Measurements from ENCODE around the gene NKX2-1. TPM values are rescaled to one million over a fixed set of nuclear protein-coding genes. Genes with fewer than 3 reads are reported as not detected.

The NKX2-1 gene
- total RNA-seq, 2 experiments from 2014 or later, result not detected

GRCh38 chr14:36518031-36518585, 1.9 kb downstream of the NKX2-1 start:
- no peaks in the 10 kb centered on the region for H3K36me3 Mint-ChIP-seq (ENCODE audit: low read depth)
- H3K9me3 Mint-ChIP-seq, result no peaks in the 10 kb centered on the region
- ATAC-seq (ENCODE audit: poor library complexity), result no peak
- Histone ChIP-seq H3K9me3 (ENCODE audit: control insufficient read depth in 1 of 2, insufficient read depth in 1 of 2, low read length in 2 of 2) (peaks cover 0 to 59% of the 10 kb centered on the region in 2 experiments), H3K4me3 (ENCODE audit: low read length) (no peak overlapping the region), H3K27me3 (ENCODE audit: control insufficient read depth in 1 of 2, insufficient read depth in 2 of 2, low read length in 2 of 2) (peaks cover 64 to 87% of the 10 kb centered on the region in 2 experiments), H3K4me1 (ENCODE audit: insufficient read depth, low read length) (peaks cover 22% of the 10 kb centered on the region), H3K27ac (ENCODE audit: low read depth in 1 of 2, low read length in 2 of 2) (no peak overlapping the region), H3K36me3 (ENCODE audit: insufficient read depth, low read length) (no peaks in the 10 kb centered on the region)
- no peak for TF ChIP-seq CTCF (IDR thresholded peaks at IDR 0.05)
- intact Hi-C loops (cut with DNase I, micrococcal nuclease), result no loop called here
- no peak overlapping the region for H3K4me3 Mint-ChIP-seq
- peaks cover 68% of the 10 kb centered on the region for H3K27me3 Mint-ChIP-seq
- ChIA-PET POLR2A (no interaction called here), CTCF (no interaction called here)
- no peak overlapping the region for H3K27ac Mint-ChIP-seq
- peaks cover 13% of the 10 kb centered on the region for H3K4me1 Mint-ChIP-seq (ENCODE audit: low read depth)
- no peak for DNase-seq

DNA sequence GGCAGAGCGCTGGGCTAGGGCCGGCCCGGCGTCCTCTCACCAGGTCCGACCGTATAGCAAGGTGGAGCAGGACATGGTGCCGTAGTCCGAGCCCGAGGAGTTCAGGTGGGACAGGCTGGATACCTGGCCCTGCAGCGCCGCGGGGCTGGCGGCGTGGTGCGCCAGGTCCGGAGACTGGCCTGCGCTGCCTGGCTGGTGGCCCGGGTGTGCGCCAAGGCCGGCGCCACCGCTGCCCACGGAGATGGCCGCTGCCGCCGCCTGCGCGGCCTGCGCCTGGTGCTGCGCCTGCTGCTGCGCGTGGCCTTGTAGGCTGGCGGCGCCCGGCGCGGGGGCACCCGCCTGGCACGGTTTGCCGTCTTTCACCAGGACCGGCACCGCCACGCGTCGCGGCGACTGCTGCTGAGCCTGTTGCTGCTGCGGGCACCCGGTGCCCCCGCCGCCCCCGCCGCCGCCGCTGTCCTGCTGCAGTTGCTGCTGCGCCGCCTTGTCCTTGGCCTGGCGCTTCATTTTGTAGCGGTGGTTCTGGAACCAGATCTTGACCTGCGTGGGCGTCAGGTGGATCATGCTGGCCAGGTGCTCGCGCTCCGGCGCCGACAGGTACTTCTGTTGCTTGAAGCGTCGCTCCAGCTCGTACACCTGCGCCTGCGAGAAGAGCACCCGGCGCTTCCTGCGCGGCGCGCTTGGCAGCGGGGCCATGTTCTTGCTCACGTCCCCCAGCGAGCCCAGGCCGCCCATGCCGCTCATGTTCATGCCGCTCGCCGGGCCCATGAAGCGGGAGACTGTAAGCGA, 2.6 kb downstream of the NKX2-1 start:
- Histone ChIP-seq H3K36me3 (ENCODE audit: insufficient read depth, low read length) (no peaks in the 10 kb centered on the region), H3K4me3 (ENCODE audit: low read length) (no peak overlapping the region), H3K9me3 (ENCODE audit: control insufficient read depth in 1 of 2, insufficient read depth in 1 of 2, low read length in 2 of 2) (peaks cover 0 to 55% of the 10 kb centered on the region in 2 experiments), H3K27me3 (ENCODE audit: control insufficient read depth in 1 of 2, insufficient read depth in 2 of 2, low read length in 2 of 2) (peaks cover 63 to 87% of the 10 kb centered on the region in 2 experiments), H3K4me1 (ENCODE audit: insufficient read depth, low read length) (peaks cover 22% of the 10 kb centered on the region), H3K27ac (ENCODE audit: low read depth in 1 of 2, low read length in 2 of 2) (no peak overlapping the region)
- intact Hi-C loops (cut with DNase I, micrococcal nuclease), result no loop called here
- TF ChIP-seq CTCF (IDR thresholded peaks at IDR 0.05), result no peak
- ATAC-seq (ENCODE audit: poor library complexity) (no peak), DNase-seq (no peak)
- Mint-ChIP-seq H3K4me3 (no peak overlapping the region), H3K27me3 (peaks cover 70% of the 10 kb centered on the region), H3K4me1 (ENCODE audit: low read depth) (peaks cover 13% of the 10 kb centered on the region), H3K27ac (no peak overlapping the region), H3K36me3 (ENCODE audit: low read depth) (no peaks in the 10 kb centered on the region), H3K9me3 (no peaks in the 10 kb centered on the region)
- ChIA-PET CTCF (no interaction called here), POLR2A (no interaction called here)

DNA sequence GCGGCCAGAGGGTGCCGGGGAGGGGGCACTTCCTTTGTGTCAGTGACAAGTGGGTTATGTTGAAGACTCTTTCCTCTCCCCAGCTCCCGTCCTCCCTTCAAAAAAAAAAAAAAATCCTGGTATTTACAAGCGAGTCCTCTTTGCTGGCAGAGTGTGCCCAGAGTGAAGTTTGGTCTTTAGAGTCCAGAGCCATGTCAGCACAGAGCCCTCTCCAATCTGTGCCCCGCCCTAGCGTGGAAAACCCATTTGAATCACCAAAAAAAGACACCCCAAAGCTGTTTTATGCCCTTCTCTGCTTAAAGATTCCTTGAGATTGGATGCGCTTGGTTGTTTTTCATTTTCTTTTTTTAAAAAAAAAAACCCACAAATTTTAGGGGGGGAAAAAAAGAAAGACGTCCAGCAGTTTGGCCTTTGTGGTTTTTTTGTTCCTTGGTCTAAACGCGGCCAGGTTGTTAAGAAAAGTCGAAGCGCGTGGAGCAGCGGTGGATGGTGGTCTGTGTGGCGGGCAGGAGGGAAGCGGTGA, 3.3 kb downstream of the NKX2-1 start:
- Mint-ChIP-seq H3K27me3 (peaks cover 70% of the 10 kb centered on the region), H3K9me3 (no peaks in the 10 kb centered on the region), H3K36me3 (ENCODE audit: low read depth) (no peaks in the 10 kb centered on the region), H3K4me1 (ENCODE audit: low read depth) (peaks cover 9% of the 10 kb centered on the region), H3K27ac (no peak overlapping the region), H3K4me3 (no peak overlapping the region)
- no peak for ATAC-seq (ENCODE audit: poor library complexity)
- Histone ChIP-seq H3K4me3 (ENCODE audit: low read length) (no peak overlapping the region), H3K36me3 (ENCODE audit: insufficient read depth, low read length) (no peaks in the 10 kb centered on the region), H3K27ac (ENCODE audit: low read depth in 1 of 2, low read length in 2 of 2) (no peak overlapping the region), H3K27me3 (ENCODE audit: control insufficient read depth in 1 of 2, insufficient read depth in 2 of 2, low read length in 2 of 2) (peaks cover 63 to 87% of the 10 kb centered on the region in 2 experiments), H3K9me3 (ENCODE audit: control insufficient read depth in 1 of 2, insufficient read depth in 1 of 2, low read length in 2 of 2) (peaks cover 0 to 51% of the 10 kb centered on the region in 2 experiments), H3K4me1 (ENCODE audit: insufficient read depth, low read length) (peaks cover 22% of the 10 kb centered on the region)
- ChIA-PET CTCF (no interaction called here), POLR2A (no interaction called here)
- intact Hi-C loops (cut with DNase I, micrococcal nuclease), result no loop called here
- TF ChIP-seq CTCF (IDR thresholded peaks at IDR 0.05), result no peak
- DNase-seq, result no peak
